ENCODE data around the gene PCDHGA3. TPM values are rescaled to one million over a fixed set of nuclear protein-coding genes. Genes with fewer than 3 reads are reported as not detected.

Gene PCDHGA3
- total RNA-seq, 2 experiments from 2014 or later = not detected

Other genes with a start within 250 kb of the PCDHGA3 start
- not detected for gene PCDHB2, start 249.2 kb upstream of the PCDHGA3 start, total RNA-seq
- gene PCDHB3, start 243.4 kb upstream of the PCDHGA3 start, total RNA-seq = not detected
- gene PCDHB4, start 222.0 kb upstream of the PCDHGA3 start, total RNA-seq = not detected
- gene PCDHB5, start 208.6 kb upstream of the PCDHGA3 start, total RNA-seq = not detected
- gene PCDHB6, start 193.8 kb upstream of the PCDHGA3 start, total RNA-seq = not detected
- gene PCDHB7, start 171.2 kb upstream of the PCDHGA3 start, total RNA-seq = not detected
- gene PCDHB8, start 166.0 kb upstream of the PCDHGA3 start, total RNA-seq = not detected
- gene PCDHB16, start 161.4 kb upstream of the PCDHGA3 start, total RNA-seq = not detected
- not detected for gene PCDHB9, start 156.7 kb upstream of the PCDHGA3 start, total RNA-seq
- gene PCDHB10, start 151.5 kb upstream of the PCDHGA3 start, total RNA-seq = not detected
- not detected for gene PCDHB11, start 144.2 kb upstream of the PCDHGA3 start, total RNA-seq
- not detected for gene PCDHB12, start 135.1 kb upstream of the PCDHGA3 start, total RNA-seq
- gene PCDHB13, start 129.9 kb upstream of the PCDHGA3 start, total RNA-seq = not detected
- not detected for gene PCDHB14, start 120.5 kb upstream of the PCDHGA3 start, total RNA-seq
- not detected for gene PCDHB15, start 98.4 kb upstream of the PCDHGA3 start, total RNA-seq
- under 1 TPM; 0.27 to 0.30 TPM for gene SLC25A2, start 39.8 kb upstream of the PCDHGA3 start, total RNA-seq
- gene TAF7, start 23.0 kb upstream of the PCDHGA3 start, total RNA-seq = 10 to 100 TPM; 45.2 to 54.4 TPM
- under 1 TPM in 1 of 2 experiments, not detected in 1; 0.05 TPM for gene PCDHGA1, start 13.3 kb upstream of the PCDHGA3 start, total RNA-seq
- gene PCDHGA2, start 5.1 kb upstream of the PCDHGA3 start, total RNA-seq = not detected
- gene PCDHGB1, start 6.3 kb downstream of the PCDHGA3 start, total RNA-seq = not detected
- under 1 TPM; 0.11 TPM for gene PCDHGA4, start 11.2 kb downstream of the PCDHGA3 start, total RNA-seq
- gene PCDHGB2, start 16.2 kb downstream of the PCDHGA3 start, total RNA-seq = under 1 TPM; 0.07 to 0.18 TPM
- under 1 TPM; 0.07 to 0.09 TPM for gene PCDHGA5, start 20.3 kb downstream of the PCDHGA3 start, total RNA-seq
- not detected for gene PCDHGB3, start 26.4 kb downstream of the PCDHGA3 start, total RNA-seq
- under 1 TPM; 0.05 to 0.14 TPM for gene PCDHGA6, start 30.1 kb downstream of the PCDHGA3 start, total RNA-seq
- gene PCDHGA7, start 38.9 kb downstream of the PCDHGA3 start, total RNA-seq = not detected
- gene PCDHGB4, start 43.9 kb downstream of the PCDHGA3 start, total RNA-seq = under 1 TPM in 1 of 2 experiments, not detected in 1; 0.09 TPM
- not detected for gene PCDHGA8, start 48.8 kb downstream of the PCDHGA3 start, total RNA-seq
- under 1 TPM; 0.05 to 0.09 TPM for gene PCDHGB5, start 54.1 kb downstream of the PCDHGA3 start, total RNA-seq
- under 1 TPM in 1 of 2 experiments, not detected in 1; 0.09 TPM for gene PCDHGA9, start 58.9 kb downstream of the PCDHGA3 start, total RNA-seq
- gene PCDHGB6, start 64.2 kb downstream of the PCDHGA3 start, total RNA-seq = not detected
- gene PCDHGA10, start 69.2 kb downstream of the PCDHGA3 start, total RNA-seq = under 1 TPM in 1 of 2 experiments, not detected in 1; 0.07 TPM
- not detected for gene PCDHGB7, start 73.8 kb downstream of the PCDHGA3 start, total RNA-seq
- under 1 TPM in 1 of 2 experiments, not detected in 1; 0.07 TPM for gene PCDHGA11, start 77.2 kb downstream of the PCDHGA3 start, total RNA-seq
- under 1 TPM; 0.07 to 0.09 TPM for gene PCDHGA12, start 86.7 kb downstream of the PCDHGA3 start, total RNA-seq
- gene PCDHGC3, start 132.1 kb downstream of the PCDHGA3 start, total RNA-seq = under 1 TPM; 0.16 to 0.34 TPM
- gene PCDHGC4, start 141.2 kb downstream of the PCDHGA3 start, total RNA-seq = not detected
- not detected for gene PCDHGC5, start 145.3 kb downstream of the PCDHGA3 start, total RNA-seq